Measurements from ENCODE around the gene KIF26B.
"Not testable (repeated sequence)": the region's sequence is repeated elsewhere in the genome, so short reads cannot be mapped to it uniquely, and the experiment has no call there.

KIF26B gene

GRCh38 chr1:245336984-245337355 is 182.2 kb downstream of the KIF26B start:
- not testable (repeated sequence) for ATAC-seq (replicated peaks); H3K27me3 Mint-ChIP-seq; H3K27ac Mint-ChIP-seq; H3K4me1 Mint-ChIP-seq; DNase-seq; H3K36me3 Mint-ChIP-seq; H3K9me3 Mint-ChIP-seq; H3K4me3 Mint-ChIP-seq

- peaks cover 5 to 8% of the 10 kb centered on the region in 2 donors for H3K27me3 Mint-ChIP-seq
- no peaks in the 10 kb centered on the region for H3K4me1 Mint-ChIP-seq
- no peaks in the 10 kb centered on the region for H3K9me3 Mint-ChIP-seq
- no peak overlapping the region for H3K4me3 Mint-ChIP-seq
- DNase-seq (no peak), ATAC-seq (replicated peaks) (peak in 1 of 2 donors; percentile 14)
- no peak overlapping the region for H3K27ac Mint-ChIP-seq
- H3K36me3 Mint-ChIP-seq, result no peaks in the 10 kb centered on the region
Measured at GRCh38 chr1:245337829-245338484, 183.2 kb downstream of the KIF26B start.

- no peaks in the 10 kb centered on the region for H3K36me3 Mint-ChIP-seq
- H3K27ac Mint-ChIP-seq, result no peak overlapping the region
- no peaks in the 10 kb centered on the region for H3K4me1 Mint-ChIP-seq
- ATAC-seq (replicated peaks), result no peak
- no peaks in the 10 kb centered on the region for H3K9me3 Mint-ChIP-seq
- no peak for DNase-seq
- H3K4me3 Mint-ChIP-seq, result no peak overlapping the region
- H3K27me3 Mint-ChIP-seq, result peaks cover 5 to 8% of the 10 kb centered on the region in 2 donors
Measured at GRCh38 chr1:245338485-245338877, 183.7 kb downstream of the KIF26B start.

DNA sequence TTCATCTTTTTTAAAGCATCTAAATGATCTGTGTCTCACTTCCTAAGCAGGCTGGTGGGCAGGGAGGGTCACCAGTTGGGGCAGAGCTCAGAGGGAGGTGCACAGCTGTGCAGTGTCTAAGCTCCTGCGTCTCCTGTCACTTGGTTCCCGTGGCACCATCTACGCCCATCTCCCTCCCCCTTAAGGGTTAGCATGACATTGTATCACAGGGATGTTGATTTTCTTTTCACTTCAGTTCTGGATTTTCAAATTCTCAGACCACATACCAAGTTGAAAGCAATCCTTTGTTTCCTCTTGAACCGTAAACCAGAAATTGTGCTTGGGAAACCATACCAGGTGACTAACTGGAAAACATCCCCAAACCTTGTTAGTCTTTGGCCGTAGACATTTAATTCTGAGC is 187.0 kb downstream of the KIF26B start:
- Mint-ChIP-seq H3K27me3 (peaks cover 0 to 13% of the 10 kb centered on the region in 2 donors), H3K4me1 (no peaks in the 10 kb centered on the region), H3K27ac (no peak overlapping the region), H3K9me3 (no peaks in the 10 kb centered on the region), H3K4me3 (no peak overlapping the region), H3K36me3 (no peaks in the 10 kb centered on the region)
- no peak for DNase-seq
- no peak for ATAC-seq (replicated peaks)

DNA sequence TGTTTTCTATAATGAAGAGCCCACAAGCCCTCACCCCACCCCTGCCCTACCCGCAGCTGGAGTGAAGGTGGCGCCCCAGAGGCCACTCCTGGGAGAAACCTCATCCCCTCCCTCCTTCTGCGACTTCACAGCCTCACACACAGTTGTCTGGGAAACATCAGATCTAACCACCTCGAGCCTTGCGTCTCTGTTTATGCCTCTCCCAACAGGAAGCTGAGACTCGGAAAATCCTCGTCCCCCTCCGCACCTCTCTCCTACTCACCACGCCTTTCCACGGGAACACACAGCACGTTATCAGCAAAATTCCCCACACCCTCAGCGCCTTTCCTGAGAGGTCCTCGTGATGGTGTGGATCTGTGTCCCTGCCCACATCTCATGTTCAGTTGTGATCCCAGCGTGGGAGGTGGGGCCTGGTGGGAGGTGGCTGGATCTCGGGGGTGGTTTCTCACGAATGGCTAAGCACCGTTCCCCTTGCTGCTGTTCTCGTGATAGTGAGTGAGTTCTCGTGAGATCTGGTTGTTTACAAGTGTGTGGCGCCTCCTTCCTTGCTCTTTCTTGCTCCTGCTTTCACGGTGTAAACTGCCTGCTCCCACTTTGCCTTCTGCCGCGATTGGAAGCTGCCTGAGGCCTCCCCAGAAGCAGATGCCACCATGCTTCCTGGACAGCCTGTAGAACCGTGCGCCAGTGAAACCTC is 190.6 kb downstream of the KIF26B start:
- Mint-ChIP-seq H3K27me3 (peaks cover 4 to 23% of the 10 kb centered on the region in 2 donors), H3K9me3 (peaks cover 0 to 3% of the 10 kb centered on the region in 2 donors), H3K36me3 (no peaks in the 10 kb centered on the region), H3K4me3 (no peak overlapping the region), H3K4me1 (no peaks in the 10 kb centered on the region), H3K27ac (no peak overlapping the region)
- DNase-seq (no peak), ATAC-seq (replicated peaks) (no peak)

- Mint-ChIP-seq H3K27me3 (peaks cover 4 to 23% of the 10 kb centered on the region in 2 donors), H3K36me3 (no peaks in the 10 kb centered on the region), H3K9me3 (peaks cover 0 to 3% of the 10 kb centered on the region in 2 donors), H3K4me1 (no peaks in the 10 kb centered on the region), H3K4me3 (no peak overlapping the region), H3K27ac (no peak overlapping the region)
- ATAC-seq (replicated peaks) (no peak), DNase-seq (no peak)
Measured at GRCh38 chr1:245348626-245349025, 193.8 kb downstream of the KIF26B start.

DNA sequence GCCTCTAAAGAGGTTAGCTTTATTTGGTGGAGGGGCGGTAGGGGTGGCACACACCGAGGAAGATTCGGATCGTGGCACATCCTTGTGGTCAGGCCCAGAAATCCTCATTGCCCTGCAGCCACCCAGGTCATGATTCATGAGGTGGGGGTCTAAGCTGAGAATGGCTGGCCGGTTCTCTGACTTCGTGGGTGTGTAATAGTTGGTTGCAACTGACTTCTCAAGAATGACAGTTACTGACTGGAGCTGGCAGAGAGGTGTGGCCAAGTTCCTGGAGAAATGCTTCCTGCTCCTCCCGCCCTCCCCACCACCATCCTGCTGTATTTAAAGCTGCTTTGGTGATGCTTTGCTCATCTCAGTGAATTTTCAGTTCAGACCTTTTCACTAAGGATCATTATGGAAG is 198.6 kb downstream of the KIF26B start:
- H3K36me3 Mint-ChIP-seq, result no peaks in the 10 kb centered on the region
- peaks cover 0 to 3% of the 10 kb centered on the region in 2 donors for H3K9me3 Mint-ChIP-seq
- no peak for DNase-seq
- no peak overlapping the region for H3K27ac Mint-ChIP-seq
- H3K27me3 Mint-ChIP-seq, result peaks cover 4 to 5% of the 10 kb centered on the region in 2 donors
- no peaks in the 10 kb centered on the region for H3K4me1 Mint-ChIP-seq
- no peak overlapping the region for H3K4me3 Mint-ChIP-seq
- no peak for ATAC-seq (replicated peaks)

- no peak overlapping the region for H3K27ac Mint-ChIP-seq
- ATAC-seq (replicated peaks) (no peak), DNase-seq (no peak)
- no peaks in the 10 kb centered on the region for H3K36me3 Mint-ChIP-seq
- H3K4me3 Mint-ChIP-seq, result no peak overlapping the region
- no peaks in the 10 kb centered on the region for H3K9me3 Mint-ChIP-seq
- H3K27me3 Mint-ChIP-seq, result no peaks in the 10 kb centered on the region
- no peaks in the 10 kb centered on the region for H3K4me1 Mint-ChIP-seq
Measured at GRCh38 chr1:245353915-245354775, 199.4 kb downstream of the KIF26B start.

DNA sequence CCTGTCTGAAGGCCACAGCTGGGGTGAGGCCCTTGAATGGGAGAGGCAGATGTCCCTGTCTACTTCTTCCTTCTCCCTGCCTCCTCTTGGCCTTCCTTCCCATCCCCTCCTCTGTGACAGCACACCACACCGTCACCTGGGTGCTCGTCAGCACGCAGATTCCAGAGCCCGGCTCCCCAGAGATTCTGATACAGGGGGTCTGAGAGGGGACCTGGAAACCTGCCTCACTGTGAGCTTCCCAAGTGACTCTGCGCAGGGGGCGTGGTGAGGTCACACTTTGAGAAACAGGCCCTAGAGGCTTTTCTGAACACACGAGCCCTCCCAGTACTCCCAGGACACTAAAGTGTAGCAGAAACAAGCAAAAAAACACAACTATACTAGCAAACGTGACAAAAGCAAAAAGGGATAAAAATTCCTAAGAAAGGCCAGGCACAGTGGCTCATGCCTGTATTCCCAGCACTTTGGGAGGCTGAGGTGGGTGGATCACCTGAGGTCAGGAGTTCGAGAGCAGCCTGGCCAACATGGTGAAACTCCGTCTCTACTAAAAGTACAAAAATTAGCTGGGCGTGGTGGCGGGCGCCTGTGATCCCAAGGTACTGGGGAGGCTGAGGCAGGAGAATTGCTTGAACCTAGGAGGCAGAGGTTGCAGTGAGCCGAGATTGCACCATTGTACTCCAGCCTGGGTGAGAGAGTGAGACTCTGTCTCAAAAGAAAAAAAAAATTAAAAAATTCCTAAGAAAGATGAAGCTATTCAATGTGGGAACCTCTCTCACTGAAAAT is 201.3 kb downstream of the KIF26B start:
- H3K36me3 Mint-ChIP-seq; H3K27me3 Mint-ChIP-seq; ATAC-seq (replicated peaks); H3K27ac Mint-ChIP-seq; H3K4me1 Mint-ChIP-seq; H3K4me3 Mint-ChIP-seq; H3K9me3 Mint-ChIP-seq; DNase-seq: not testable (repeated sequence)

DNA sequence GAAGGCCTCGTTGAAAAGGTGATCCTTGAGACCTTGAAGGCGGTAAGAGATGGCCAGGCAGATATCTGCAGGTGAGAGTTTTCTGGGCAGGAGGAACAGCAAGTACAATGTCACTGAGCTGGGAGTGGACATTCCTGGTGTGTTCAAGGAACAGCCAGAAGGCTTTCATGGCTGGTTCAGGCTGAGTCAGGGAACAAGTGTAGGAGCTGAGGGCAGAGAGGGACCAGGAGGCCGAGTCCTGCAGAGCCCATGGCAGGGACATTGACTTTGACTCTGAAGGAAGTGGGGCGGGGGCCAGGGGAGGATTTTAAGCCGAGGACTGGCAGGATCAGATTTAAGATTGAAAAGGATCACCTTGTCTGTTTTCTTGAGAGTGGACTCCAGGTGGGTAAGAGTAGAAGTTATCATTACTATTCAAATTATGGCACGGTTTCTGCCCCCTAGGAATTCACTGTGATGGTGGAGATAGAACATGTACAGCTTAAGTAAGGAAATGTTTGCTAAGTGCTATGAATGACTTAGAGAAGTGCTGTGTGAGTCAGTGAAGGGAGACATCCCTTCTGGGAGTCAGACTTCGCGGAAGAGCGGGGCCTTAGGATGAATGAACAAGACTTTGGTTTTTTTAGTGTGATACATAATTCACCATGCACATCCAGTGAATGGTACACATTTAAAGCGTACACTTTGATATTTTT is 202.3 kb downstream of the KIF26B start:
- ATAC-seq (replicated peaks), result no peak
- Mint-ChIP-seq H3K36me3 (no peaks in the 10 kb centered on the region), H3K4me3 (no peak overlapping the region), H3K27ac (no peak overlapping the region), H3K9me3 (no peaks in the 10 kb centered on the region), H3K27me3 (no peaks in the 10 kb centered on the region), H3K4me1 (no peaks in the 10 kb centered on the region)
- DNase-seq, result no peak

DNA sequence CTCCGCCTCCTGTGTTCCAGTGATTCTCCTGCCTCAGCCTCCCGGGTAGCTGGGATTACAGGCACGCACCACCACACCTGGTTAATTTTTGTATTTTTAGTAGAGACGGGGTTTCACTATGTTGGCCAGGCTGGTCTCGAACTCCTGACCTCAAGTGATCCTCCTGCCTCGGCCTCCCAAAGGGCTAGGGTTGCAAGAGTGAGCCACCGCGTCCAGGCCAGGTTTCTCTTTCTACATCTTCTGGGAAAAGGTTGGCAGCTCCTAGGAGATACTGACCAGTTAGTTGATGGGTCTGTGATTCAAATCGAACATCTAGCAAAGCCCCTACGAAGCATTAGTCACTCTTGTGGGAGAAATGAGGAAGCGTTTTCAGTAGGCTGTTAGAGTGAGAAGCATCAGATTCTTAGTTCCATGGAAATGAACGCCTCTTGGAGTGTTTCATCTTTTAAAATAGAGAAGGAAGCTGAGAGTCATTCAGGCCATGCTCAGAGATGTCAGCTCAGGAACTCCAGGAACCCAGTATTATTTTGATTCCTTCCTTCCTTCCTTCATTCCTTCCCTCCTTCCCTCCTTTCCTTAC is 204.4 kb downstream of the KIF26B start:
- H3K36me3 Mint-ChIP-seq, DNase-seq, H3K4me1 Mint-ChIP-seq, H3K27me3 Mint-ChIP-seq, H3K27ac Mint-ChIP-seq, H3K9me3 Mint-ChIP-seq, H3K4me3 Mint-ChIP-seq: not testable (repeated sequence)
- peak in 1 of 2 donors; percentile 27 for ATAC-seq (replicated peaks)

DNA sequence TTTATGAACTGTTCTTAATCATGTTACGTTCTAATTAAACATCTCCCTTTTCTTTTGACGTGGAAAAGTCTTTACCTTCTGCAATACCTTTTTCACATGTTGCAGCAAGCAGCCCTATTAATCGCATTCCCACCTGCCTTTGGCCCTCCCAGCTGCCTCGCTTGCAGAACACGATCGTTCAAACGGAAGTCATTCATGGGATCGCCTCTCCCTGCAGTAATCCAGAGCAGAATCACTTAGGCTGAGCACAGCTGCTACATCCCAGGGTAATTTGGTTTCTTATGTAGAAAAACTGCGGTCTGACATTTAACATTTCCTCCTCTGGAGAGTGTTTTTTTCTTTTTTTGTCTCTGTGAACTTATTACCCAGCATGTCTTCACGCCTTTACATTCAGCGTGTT is 206.3 kb downstream of the KIF26B start:
- H3K4me3 Mint-ChIP-seq, result no peak overlapping the region
- H3K27me3 Mint-ChIP-seq, result no peaks in the 10 kb centered on the region
- H3K4me1 Mint-ChIP-seq, result peaks cover 0 to 2% of the 10 kb centered on the region in 2 donors
- no peaks in the 10 kb centered on the region for H3K36me3 Mint-ChIP-seq
- no peaks in the 10 kb centered on the region for H3K9me3 Mint-ChIP-seq
- H3K27ac Mint-ChIP-seq, result no peak overlapping the region
- ATAC-seq (replicated peaks) (no peak), DNase-seq (no peak)

GRCh38 chr1:245361951-245362350 is 207.2 kb downstream of the KIF26B start:
- ATAC-seq (replicated peaks), result no peak
- no peak for DNase-seq
- Mint-ChIP-seq H3K4me3 (no peak overlapping the region), H3K27me3 (no peaks in the 10 kb centered on the region), H3K9me3 (no peaks in the 10 kb centered on the region), H3K27ac (no peak overlapping the region), H3K4me1 (peaks cover 0 to 2% of the 10 kb centered on the region in 2 donors), H3K36me3 (no peaks in the 10 kb centered on the region)

Data from stimulated activated naive B cell treated with anti-CD40 and anti-IgM and Interleukin-4, amounts not matched to agents 10 μg/mL and 1 μg/mL and 100 μg/mL, for 72 hours (primary cell).